OCI-LY1 (cell line): Measurements from ENCODE around the gene PAPSS2.

Source experiments
- H2AFZ ChIP-seq: fragments of 200-600 bp; sonication (generic), shearing (Covaris generic); 2 replicates; pipeline ENCODE4 v1.6.0; 2014; ENCODE audit warnings: antibody characterized with exemption, mild to moderate bottlenecking, low read length
- H3F3A ChIP-seq: fragments of 200-600 bp; sonication (generic), shearing (Covaris generic); 2 replicates; pipeline ENCODE4 v1.6.0; 2014; ENCODE audit warnings: mild to moderate bottlenecking, antibody characterized with exemption, low read length, moderate library complexity; ENCODE audit not compliant: insufficient read depth
- H3K27ac ChIP-seq: fragments of 200-600 bp; sonication (generic); 2 replicates; pipeline ENCODE4 v1.5.1; 2014; ENCODE audit warnings: low read length, mixed run types, mild to moderate bottlenecking, low read depth; ENCODE audit not compliant: poor library complexity, severe bottlenecking
- H3K27me3 ChIP-seq: fragments of 200-600 bp; sonication (generic); 2 replicates; pipeline ENCODE4 v1.6.0; 2014; ENCODE audit warnings: antibody characterized with exemption, mild to moderate bottlenecking, low read length, moderate library complexity; ENCODE audit not compliant: insufficient read depth
- H3K36me3 ChIP-seq: fragments of 200-600 bp; sonication (generic); 2 replicates; pipeline ENCODE4 v1.6.1; 2014; ENCODE audit warnings: mild to moderate bottlenecking, antibody characterized with exemption, low read length, moderate library complexity, mixed read lengths; ENCODE audit not compliant: insufficient read depth
- H3K4me1 ChIP-seq: fragments of 200-600 bp; sonication (generic); 2 replicates; pipeline ENCODE4 v1.5.1; 2014; ENCODE audit warnings: mild to moderate bottlenecking, low read length, moderate library complexity; ENCODE audit not compliant: insufficient read depth, severe bottlenecking
- H3K4me2 ChIP-seq: fragments of 200-600 bp; sonication (generic), shearing (Covaris generic); 2 replicates; pipeline ENCODE4 v1.6.1; 2014; ENCODE audit warnings: low read length
- H3K4me3 ChIP-seq: fragments of 200-600 bp; sonication (generic); 2 replicates; pipeline ENCODE4 v1.5.1; 2014; ENCODE audit warnings: low read length, low read depth, mild to moderate bottlenecking, mixed read lengths; ENCODE audit not compliant: poor library complexity, severe bottlenecking
- H3K79me2 ChIP-seq: fragments of 200-600 bp; shearing (Covaris generic); 2 replicates; pipeline ENCODE4 v1.6.1; 2016; ENCODE audit warnings: mixed run types, low read length, mixed read lengths; ENCODE audit not compliant: insufficient read depth
- H3K9ac ChIP-seq: fragments of 200-600 bp; sonication (generic), shearing (Covaris generic); 2 replicates; pipeline ENCODE4 v1.6.1; 2014; ENCODE audit warnings: mild to moderate bottlenecking, low read length, mixed read lengths
- H3K9me2 ChIP-seq: fragments of 200-600 bp; sonication (generic), shearing (Covaris generic); 2 replicates; pipeline ENCODE4 v1.6.1; 2014; ENCODE audit warnings: low read depth, mild to moderate bottlenecking, low read length, mixed read lengths
- H3K9me3 ChIP-seq: fragments of 200-600 bp; shearing (Covaris generic); 2 replicates; pipeline ENCODE4 v1.6.1; 2014; ENCODE audit warnings: low read length, mixed read lengths
- H4K20me1 ChIP-seq: fragments of 200-600 bp; sonication (generic), shearing (Covaris generic); 2 replicates; pipeline ENCODE4 v1.6.0; 2016; ENCODE audit warnings: mild to moderate bottlenecking, low read length; ENCODE audit not compliant: insufficient read depth
- CTCF ChIP-seq: fragments of 200-600 bp; sonication (generic), shearing (Covaris generic); IDR thresholded peaks from 2 replicates; pipeline ENCODE4 v1.5.1; 2017; ENCODE audit warnings: mild to moderate bottlenecking, antibody characterized with exemption, low read length, moderate library complexity, mixed read lengths
- EZH2 ChIP-seq: fragments of 200-600 bp; sonication (generic), shearing (Covaris generic); IDR thresholded peaks from 2 replicates; pipeline ENCODE4 v1.8.0; 2017; ENCODE audit warnings: borderline replicate concordance, mixed run types, mild to moderate bottlenecking, antibody characterized with exemption, low read length, moderate library complexity, mixed read lengths

Gene PAPSS2

GRCh38 chr10:87750001-87750671 lies 90.5 kb downstream of the PAPSS2 start:
- H4K20me1 ChIP-seq: no peaks in the 10 kb centered on the region; the same call in 1 of the 2 replicates
- H3K4me2 ChIP-seq: no peak overlapping the region
- no peak overlapping the region for H2AFZ ChIP-seq
- H3K9me3 ChIP-seq: no peaks in the 10 kb centered on the region
- no peaks in the 10 kb centered on the region for H3K4me1 ChIP-seq
- H3K9me2 ChIP-seq: no peaks in the 10 kb centered on the region
- H3K4me3 ChIP-seq: no peak overlapping the region
- no peak overlapping the region for H3K27ac ChIP-seq
- TF ChIP-seq EZH2: no peak
- no peak for TF ChIP-seq CTCF
- H3K9ac ChIP-seq: no peak overlapping the region
- no peaks in the 10 kb centered on the region for H3K27me3 ChIP-seq
- H3F3A ChIP-seq: no peaks in the 10 kb centered on the region
- H3K79me2 ChIP-seq: no peaks in the 10 kb centered on the region
- peaks cover 27% of the 10 kb centered on the region for H3K36me3 ChIP-seq

- Histone ChIP-seq H3F3A (no peaks in the 10 kb centered on the region), H3K27me3 (no peaks in the 10 kb centered on the region), H3K4me3 (no peak overlapping the region), H2AFZ (no peak overlapping the region), H3K9ac (no peak overlapping the region), H3K9me3 (no peaks in the 10 kb centered on the region), H3K79me2 (no peaks in the 10 kb centered on the region), H3K4me1 (no peaks in the 10 kb centered on the region), H3K9me2 (no peaks in the 10 kb centered on the region), H3K36me3 (peaks cover 29% of the 10 kb centered on the region), H3K27ac (no peak overlapping the region), H4K20me1 (no peaks in the 10 kb centered on the region; the same call in 1 of the 2 replicates), H3K4me2 (no peak overlapping the region)
- TF ChIP-seq EZH2 (no peak), CTCF (no peak)
Measured at GRCh38 chr10:87750817-87751216, 91.1 kb downstream of the PAPSS2 start.

- H3K4me2 ChIP-seq: no peak overlapping the region
- H3K4me3 ChIP-seq: no peak overlapping the region
- peaks cover 34% of the 10 kb centered on the region for H3K36me3 ChIP-seq
- no peaks in the 10 kb centered on the region for H3K9me3 ChIP-seq
- H3K27ac ChIP-seq: no peak overlapping the region
- no peak overlapping the region for H3K9ac ChIP-seq
- H2AFZ ChIP-seq: no peak overlapping the region
- no peaks in the 10 kb centered on the region; the same call in 1 of the 2 replicates for H4K20me1 ChIP-seq
- H3K9me2 ChIP-seq: no peaks in the 10 kb centered on the region
- no peaks in the 10 kb centered on the region for H3F3A ChIP-seq
- no peaks in the 10 kb centered on the region for H3K4me1 ChIP-seq
- no peaks in the 10 kb centered on the region for H3K79me2 ChIP-seq
- no peaks in the 10 kb centered on the region for H3K27me3 ChIP-seq
- TF ChIP-seq CTCF (no peak), EZH2 (no peak)
Measured at GRCh38 chr10:87751274-87751673, 91.6 kb downstream of the PAPSS2 start.
